ENCODE measurements around the gene ADGRL2. TPM values are rescaled to one million over a fixed set of nuclear protein-coding genes. Genes with fewer than 3 reads are reported as not detected.

ADGRL2 gene
- total RNA-seq, 1 experiment from 2014 or later: 0.11 TPM

GRCh38 chr1:81803431-81804110, 2.8 kb downstream of the ADGRL2 start:
- in situ Hi-C loops (cut with HindIII; ENCODE audit: low pct_unique_long_range_greater_than_20kb, low sequenced_read_pairs): no loop called here

GRCh38 chr1:81804312-81804711, 3.6 kb downstream of the ADGRL2 start:
- DNase-seq (ENCODE audit: low read depth, low spot score): no peak
- in situ Hi-C loops (cut with HindIII; ENCODE audit: low pct_unique_long_range_greater_than_20kb, low sequenced_read_pairs): no loop called here

More at GRCh38 chr1:81803431-81804110, 2.8 kb downstream of the ADGRL2 start:
- no peak for DNase-seq (ENCODE audit: low read depth, low spot score)

- no peak for DNase-seq (ENCODE audit: low read depth, low spot score)
- in situ Hi-C loops (cut with HindIII; ENCODE audit: low pct_unique_long_range_greater_than_20kb, low sequenced_read_pairs): no loop called here
These were observed 5.0 kb downstream of the ADGRL2 start for GRCh38 chr1:81805537-81806431.

- in situ Hi-C loops (cut with HindIII; ENCODE audit: low pct_unique_long_range_greater_than_20kb, low sequenced_read_pairs): no loop called here
- no peak for DNase-seq (ENCODE audit: low read depth, low spot score)
These were observed 5.7 kb downstream of the ADGRL2 start for GRCh38 chr1:81806432-81806770.

- no peak for DNase-seq (ENCODE audit: low read depth, low spot score)
- in situ Hi-C loops (cut with HindIII; ENCODE audit: low pct_unique_long_range_greater_than_20kb, low sequenced_read_pairs): no loop called here
These were observed 8.0 kb downstream of the ADGRL2 start for GRCh38 chr1:81808760-81809159.

DNA sequence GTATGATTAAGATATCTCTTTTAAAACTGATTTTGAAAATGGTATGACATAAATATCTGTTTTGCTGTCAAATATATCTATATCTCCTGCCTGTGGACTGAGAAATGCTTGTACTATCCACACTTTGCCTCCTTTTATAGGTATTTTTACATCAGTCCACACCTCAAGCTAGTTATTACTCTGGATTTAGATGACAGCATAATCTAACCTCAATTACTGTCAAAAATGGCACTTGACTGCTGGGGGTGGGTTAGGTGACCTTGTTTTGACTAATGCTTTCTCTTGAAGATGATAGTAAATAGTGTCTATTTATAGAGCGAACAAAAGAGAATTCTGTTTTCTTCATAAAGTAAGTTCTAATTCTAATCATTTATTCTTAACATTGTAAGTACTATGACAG, 9.1 kb downstream of the ADGRL2 start:
- in situ Hi-C loops (cut with HindIII; ENCODE audit: low pct_unique_long_range_greater_than_20kb, low sequenced_read_pairs): no loop called here
- DNase-seq (ENCODE audit: low read depth, low spot score): no peak

DNA sequence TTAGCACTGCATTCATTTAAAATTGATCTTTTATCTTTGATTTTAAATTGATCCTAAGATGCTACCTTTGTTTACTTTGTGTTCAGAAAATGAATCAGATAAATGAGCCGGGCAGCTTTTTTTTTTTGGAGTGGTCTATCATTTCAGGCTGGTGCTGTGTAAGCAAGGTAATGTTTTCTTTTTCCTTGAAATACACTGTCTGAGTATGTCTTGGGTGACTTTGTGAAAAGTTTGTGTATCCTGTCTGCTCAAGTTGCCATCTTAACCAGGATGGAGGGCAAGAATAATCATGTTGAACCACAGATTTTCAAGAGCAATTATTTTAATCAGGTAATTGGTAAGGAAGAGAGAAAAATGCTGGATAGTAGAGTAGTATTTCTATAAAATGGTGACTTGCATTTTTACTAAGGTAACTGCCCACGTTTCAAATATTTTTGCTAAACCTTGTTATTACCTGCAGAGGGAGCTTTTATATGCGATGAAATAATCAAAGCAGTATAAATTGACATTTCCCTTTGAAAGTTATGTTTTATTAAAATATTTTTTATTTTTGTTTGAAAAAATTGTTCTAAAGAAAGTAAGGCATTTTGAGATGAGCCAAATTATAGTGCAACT, 11.1 kb downstream of the ADGRL2 start:
- in situ Hi-C loops (cut with HindIII; ENCODE audit: low pct_unique_long_range_greater_than_20kb, low sequenced_read_pairs): no loop called here

DNA sequence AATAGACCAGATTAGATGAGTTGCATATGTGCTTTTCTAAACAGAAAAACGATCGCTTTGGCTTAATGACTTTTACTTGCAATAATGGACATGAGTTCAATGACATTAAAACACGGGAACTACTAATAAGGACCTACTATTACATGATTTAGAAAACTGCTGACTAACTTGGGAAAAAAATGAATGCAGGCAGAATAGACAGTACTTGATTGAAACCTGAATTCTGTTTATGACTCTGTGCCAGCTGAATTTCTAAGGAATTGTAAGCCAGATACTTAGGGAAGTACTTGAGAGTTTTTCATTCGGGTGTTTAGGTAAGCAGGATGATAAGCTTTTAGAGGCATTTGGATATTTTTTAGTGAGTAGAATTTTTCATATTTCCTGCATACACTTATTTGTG, 12.0 kb downstream of the ADGRL2 start:
- in situ Hi-C loops (cut with HindIII; ENCODE audit: low pct_unique_long_range_greater_than_20kb, low sequenced_read_pairs): no loop called here
- DNase-seq (ENCODE audit: low read depth, low spot score): no peak

More for the DNA sequence above, 11.1 kb downstream of the ADGRL2 start:
- peak; percentile 18 for DNase-seq (ENCODE audit: low read depth, low spot score)

GRCh38 chr1:81813691-81814090, 13.0 kb downstream of the ADGRL2 start:
- DNase-seq (ENCODE audit: low read depth, low spot score): no peak
- in situ Hi-C loops (cut with HindIII; ENCODE audit: low pct_unique_long_range_greater_than_20kb, low sequenced_read_pairs): no loop called here

DNA sequence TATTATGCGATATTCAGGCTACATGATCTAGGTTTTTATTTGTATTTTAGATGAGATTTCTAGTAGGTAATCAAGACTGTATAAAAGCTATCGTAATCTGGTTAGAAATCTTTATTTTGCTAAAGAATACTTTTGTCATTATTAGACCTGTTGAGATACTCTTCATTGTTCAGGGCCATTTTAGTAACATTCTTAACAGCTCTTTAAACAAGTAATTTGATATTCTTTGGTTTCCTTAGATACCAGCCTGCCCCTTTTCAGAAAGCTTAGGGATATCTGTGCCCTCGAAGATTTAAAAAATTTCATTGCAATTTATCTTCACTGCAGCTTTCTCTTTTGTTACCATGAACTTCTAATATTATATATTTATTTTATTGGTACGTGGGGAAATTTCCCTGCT, 18.9 kb downstream of the ADGRL2 start:
- DNase-seq (ENCODE audit: low read depth, low spot score): no peak
- in situ Hi-C loops (cut with HindIII; ENCODE audit: low pct_unique_long_range_greater_than_20kb, low sequenced_read_pairs): no loop called here

GRCh38 chr1:81820765-81821164, 20.0 kb downstream of the ADGRL2 start:
- in situ Hi-C loops (cut with HindIII; ENCODE audit: low pct_unique_long_range_greater_than_20kb, low sequenced_read_pairs): no loop called here
- DNase-seq (ENCODE audit: low read depth, low spot score): no peak

- DNase-seq (ENCODE audit: low read depth, low spot score): no peak
- in situ Hi-C loops (cut with HindIII; ENCODE audit: low pct_unique_long_range_greater_than_20kb, low sequenced_read_pairs): no loop called here
These were observed 22.3 kb downstream of the ADGRL2 start for GRCh38 chr1:81823082-81823481.

DNA sequence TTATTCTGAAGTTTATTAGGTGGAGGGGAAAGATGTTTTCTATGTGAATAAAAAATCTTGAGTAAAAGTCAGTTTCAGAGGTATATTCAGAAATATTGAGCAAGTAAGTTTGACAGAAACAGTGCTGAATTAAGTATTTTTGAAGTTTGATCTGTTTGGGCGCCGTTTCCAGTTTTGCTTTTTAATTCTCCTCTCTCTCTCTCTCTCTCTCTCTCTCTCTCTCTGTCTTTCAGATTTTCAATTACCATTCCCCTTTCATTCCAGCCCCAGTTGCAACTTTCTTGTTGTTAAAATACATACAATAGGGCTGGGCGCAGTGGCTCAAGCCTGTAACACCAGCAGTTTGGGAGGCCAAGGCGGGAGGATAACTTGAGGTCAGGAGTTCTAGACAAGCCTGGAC, 24.0 kb downstream of the ADGRL2 start:
- DNase-seq (ENCODE audit: low read depth, low spot score): no peak
- in situ Hi-C loops (cut with HindIII; ENCODE audit: low pct_unique_long_range_greater_than_20kb, low sequenced_read_pairs): no loop called here

- in situ Hi-C loops (cut with HindIII; ENCODE audit: low pct_unique_long_range_greater_than_20kb, low sequenced_read_pairs): no loop called here
- DNase-seq (ENCODE audit: low read depth, low spot score): no peak
These were observed 27.2 kb downstream of the ADGRL2 start for GRCh38 chr1:81827942-81828341.

- DNase-seq (ENCODE audit: low read depth, low spot score): peak; percentile 12
- in situ Hi-C loops (cut with HindIII; ENCODE audit: low pct_unique_long_range_greater_than_20kb, low sequenced_read_pairs): no loop called here
These were observed 31.8 kb downstream of the ADGRL2 start for GRCh38 chr1:81832573-81832972.

DNA sequence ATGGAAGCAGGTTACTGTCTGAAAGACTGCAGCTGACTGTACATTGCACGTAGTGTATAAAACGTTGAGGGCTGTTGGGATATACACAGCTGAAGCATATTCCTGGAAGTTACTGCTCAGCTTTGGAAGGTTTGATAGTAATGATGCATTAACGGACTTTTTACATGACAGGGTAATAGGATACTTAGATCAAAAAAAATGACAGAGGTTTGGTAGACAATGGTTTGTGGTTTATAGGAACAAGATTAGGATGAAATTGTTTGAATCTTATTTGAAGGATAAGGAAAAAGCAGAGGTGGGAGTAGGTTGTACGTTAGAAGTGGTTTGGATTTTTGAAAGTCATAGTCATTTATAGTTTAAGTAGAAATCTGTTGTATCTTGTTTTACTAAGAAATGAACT, 33.0 kb downstream of the ADGRL2 start:
- in situ Hi-C loops (cut with HindIII; ENCODE audit: low pct_unique_long_range_greater_than_20kb, low sequenced_read_pairs): no loop called here

GRCh38 chr1:81834268-81834667, 33.5 kb downstream of the ADGRL2 start:
- no peak for DNase-seq (ENCODE audit: low read depth, low spot score)
- in situ Hi-C loops (cut with HindIII; ENCODE audit: low pct_unique_long_range_greater_than_20kb, low sequenced_read_pairs): no loop called here

More for the DNA sequence above, 33.0 kb downstream of the ADGRL2 start:
- no peak for DNase-seq (ENCODE audit: low read depth, low spot score)

DNA sequence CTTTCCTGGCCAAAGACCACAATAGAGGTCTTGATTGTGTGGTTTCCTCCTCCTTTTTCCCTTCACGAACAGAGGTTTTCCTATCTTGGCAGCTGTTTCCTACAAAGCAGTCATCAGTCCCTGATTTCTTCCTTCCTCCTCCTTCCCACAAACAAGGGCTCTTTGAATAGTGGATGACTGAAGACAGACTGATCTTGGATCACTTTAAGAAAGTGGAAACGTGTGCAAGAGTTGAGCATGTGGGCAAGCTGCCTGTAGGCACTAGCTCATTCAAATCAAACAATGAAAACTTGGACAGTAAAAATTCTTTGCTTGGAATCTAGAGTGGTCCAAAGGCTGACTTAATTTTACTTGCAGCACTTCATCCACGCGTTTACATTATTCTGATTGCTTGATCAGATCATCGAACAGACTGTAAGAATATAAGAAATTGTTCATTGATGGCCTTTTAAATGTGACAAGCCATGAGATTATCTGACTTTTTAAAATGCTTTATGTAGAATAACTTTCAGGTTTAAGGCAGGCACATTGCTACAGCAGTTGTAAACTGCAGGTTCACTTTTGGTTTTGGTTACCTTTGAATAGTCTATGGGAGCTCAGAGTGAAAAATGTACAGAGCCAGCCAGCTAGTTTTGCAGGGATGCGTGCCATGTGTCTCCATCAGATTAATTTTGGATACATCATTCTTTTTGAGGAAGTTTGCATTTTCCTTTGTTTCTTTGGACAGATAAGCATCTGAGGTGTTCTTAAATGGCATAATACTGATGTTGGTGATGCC, 34.4 kb downstream of the ADGRL2 start:
- in situ Hi-C loops (cut with HindIII; ENCODE audit: low pct_unique_long_range_greater_than_20kb, low sequenced_read_pairs): no loop called here
- peak; percentile 75 for DNase-seq (ENCODE audit: low read depth, low spot score)
